Caco-2 (cell line): ENCODE data around the gene PCDHB8. TPM values are rescaled to one million over a fixed set of nuclear protein-coding genes. Genes with fewer than 3 reads are reported as not detected.
"Not testable (repeated sequence)": the region's sequence is repeated elsewhere in the genome, so short reads cannot be mapped to it uniquely, and the experiment has no call there.

ENCODE experiments used
- BruUV-seq: library from RNA; stranded (reverse); fragments of 400-500 nt; replicated peaks from 2 replicates; lab custom pipeline; 2021; lab: Mats Ljungman, UMichigan
- CTCF ChIA-PET: fragments of 300-600 bp; sonication (Branson Sonifier 250); formaldehyde crosslinking; loops from one replicate; lab custom pipeline; 2022; ENCODE audit warnings: antibody characterized with exemption; lab: Charles Lee
- POLR2A ChIA-PET: fragments of 300-600 bp; sonication (Branson Sonifier 250); formaldehyde crosslinking; loops from one replicate; lab custom pipeline; 2022; ENCODE audit warnings: antibody characterized with exemption; lab: Charles Lee
- DNase-seq, 2 experiments: peaks; one replicate each; pipeline versions ENCODE4 v3.0.0 to v3.0.0-alpha.2; 2020 to 2022
- H3K27me3 ChIP-seq: replicated peaks from 2 replicates; pipeline ENCODE4 v1.6.0; 2011; ENCODE audit warnings: low read length; ENCODE audit not compliant: control insufficient read depth, insufficient read depth
- H3K36me3 ChIP-seq: 2 replicates; pipeline ENCODE4 v1.5.1; 2011; ENCODE audit warnings: low read length; ENCODE audit not compliant: control insufficient read depth, insufficient read depth
- H3K4me1 ChIP-seq: fragments of 250-450 bp; sonication (Bioruptor Pico); 2 replicates; pipeline ENCODE4 v1.5.1; 2020; ENCODE audit warnings: mild to moderate bottlenecking
- H3K4me3 ChIP-seq: 2 replicates; pipeline ENCODE4 v1.5.1; 2011; ENCODE audit warnings: low read depth, mild to moderate bottlenecking, control low read depth, low read length
- H3K9me3 ChIP-seq: fragments of 250-450 bp; sonication (Bioruptor Pico); 2 replicates; pipeline ENCODE4 v1.5.1; 2020; ENCODE audit warnings: mild to moderate bottlenecking, moderate library complexity
- H3K27ac Mint-ChIP-seq: one replicate; pipeline ENCODE4 v1.8.0; 2022; ENCODE audit warnings: mixed read lengths; ENCODE audit not compliant: unreplicated experiment
- H3K27me3 Mint-ChIP-seq: one replicate; pipeline ENCODE4 v1.8.0; 2022; ENCODE audit warnings: mixed read lengths; ENCODE audit not compliant: insufficient read depth, unreplicated experiment
- H3K36me3 Mint-ChIP-seq: one replicate; pipeline ENCODE4 v1.8.0; 2022; ENCODE audit warnings: mild to moderate bottlenecking, mixed read lengths; ENCODE audit not compliant: insufficient read depth, unreplicated experiment
- H3K4me1 Mint-ChIP-seq: one replicate; pipeline ENCODE4 v1.8.0; 2022; ENCODE audit warnings: low read depth, mixed read lengths; ENCODE audit not compliant: unreplicated experiment
- H3K4me3 Mint-ChIP-seq: one replicate; pipeline ENCODE4 v1.8.0; 2022; ENCODE audit warnings: mild to moderate bottlenecking, moderate library complexity, mixed read lengths; ENCODE audit not compliant: unreplicated experiment
- H3K9me3 Mint-ChIP-seq: one replicate; pipeline ENCODE4 v1.8.0; 2022; ENCODE audit warnings: mixed read lengths; ENCODE audit not compliant: unreplicated experiment
- intact Hi-C: fragments of 100-400 bp; cut with micrococcal nuclease; formaldehyde crosslinking; loops from one replicate; pipeline ENCODE4 v1.10.0; 2022; ENCODE audit not compliant: unreplicated experiment
- total RNA-seq: library from RNA; stranded (reverse); gene quantifications from 2 replicates; pipeline ENCODE4 v1.2.3, GENCODE V29; 2022
- TF ChIP-seq, protein P1 (sequence below), 2 experiments: fragments of 200-600 bp in 1 of 2; IDR thresholded peaks; 1 replicate in 1 of 2; 2 replicates in 1 of 2; pipeline versions ENCODE4 v1.5.1 to v1.8.0; 2011 to 2022; ENCODE audit warnings: antibody characterized with exemption in 1 of 2, control low read depth in 1 of 2, inconsistent platforms in 1 of 2, low read depth in 1 of 2, low read length in 1 of 2, mild to moderate bottlenecking in 1 of 2, moderate library complexity in 1 of 2; ENCODE audit not compliant: insufficient read depth in 1 of 2, severe bottlenecking in 1 of 2, unreplicated experiment in 1 of 2

Gene PCDHB8
- total RNA-seq, 1 experiment from 2014 or later: not detected

- intact Hi-C loops: no loop called here
- Mint-ChIP-seq H3K4me3 (no peak within 1 kb of the TSS), H3K9me3 (peaks cover 44% of the 10 kb centered on the region), H3K36me3 (no peaks in the 10 kb centered on the region), H3K27ac (no peak within 1 kb of the TSS), H3K4me1 (no peaks in the 10 kb centered on the region), H3K27me3 (no peaks in the 10 kb centered on the region)
- ChIA-PET CTCF (no interaction called here), POLR2A (no interaction called here)
- Histone ChIP-seq H3K36me3 (no peaks in the 10 kb centered on the region), H3K4me1 (no peaks in the 10 kb centered on the region), H3K27me3 (no peaks in the 10 kb centered on the region), H3K4me3 (no peak within 1 kb of the TSS), H3K9me3 (no peaks in the 10 kb centered on the region)
- TF ChIP-seq, protein P1, sequence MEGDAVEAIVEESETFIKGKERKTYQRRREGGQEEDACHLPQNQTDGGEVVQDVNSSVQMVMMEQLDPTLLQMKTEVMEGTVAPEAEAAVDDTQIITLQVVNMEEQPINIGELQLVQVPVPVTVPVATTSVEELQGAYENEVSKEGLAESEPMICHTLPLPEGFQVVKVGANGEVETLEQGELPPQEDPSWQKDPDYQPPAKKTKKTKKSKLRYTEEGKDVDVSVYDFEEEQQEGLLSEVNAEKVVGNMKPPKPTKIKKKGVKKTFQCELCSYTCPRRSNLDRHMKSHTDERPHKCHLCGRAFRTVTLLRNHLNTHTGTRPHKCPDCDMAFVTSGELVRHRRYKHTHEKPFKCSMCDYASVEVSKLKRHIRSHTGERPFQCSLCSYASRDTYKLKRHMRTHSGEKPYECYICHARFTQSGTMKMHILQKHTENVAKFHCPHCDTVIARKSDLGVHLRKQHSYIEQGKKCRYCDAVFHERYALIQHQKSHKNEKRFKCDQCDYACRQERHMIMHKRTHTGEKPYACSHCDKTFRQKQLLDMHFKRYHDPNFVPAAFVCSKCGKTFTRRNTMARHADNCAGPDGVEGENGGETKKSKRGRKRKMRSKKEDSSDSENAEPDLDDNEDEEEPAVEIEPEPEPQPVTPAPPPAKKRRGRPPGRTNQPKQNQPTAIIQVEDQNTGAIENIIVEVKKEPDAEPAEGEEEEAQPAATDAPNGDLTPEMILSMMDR (IDR thresholded peaks at IDR 0.05; ENCODE audit: insufficient read depth in 1 of 2, low read depth in 1 of 2, low read length in 1 of 2, severe bottlenecking in 1 of 2, unreplicated experiment in 1 of 2): no peak
- BruUV-seq: no TSS peak
- DNase-seq: no peak
Observed at GRCh38 chr5:141149812-141150211, 27.8 kb upstream of the PCDHB8 start, which contains the start of gene PCDHB6. Gene PCDHB6, plus strand, starts transcription at chr5:141150057. Its CDS starts 201 bp downstream, at chr5:141150258.

GRCh38 chr5:141150224-141150992 is 27.2 kb upstream of the PCDHB8 start:
- H3K4me3 Mint-ChIP-seq: no peak overlapping the region
- no peak for DNase-seq
- H3K27ac Mint-ChIP-seq: no peak overlapping the region
- peaks cover 44% of the 10 kb centered on the region for H3K9me3 Mint-ChIP-seq
- H3K4me3 ChIP-seq: no peak overlapping the region
- H3K4me1 Mint-ChIP-seq: no peaks in the 10 kb centered on the region
- BruUV-seq: no TSS peak
- H3K27me3 Mint-ChIP-seq: no peaks in the 10 kb centered on the region
- H3K27me3 ChIP-seq: no peaks in the 10 kb centered on the region
- H3K36me3 Mint-ChIP-seq: no peaks in the 10 kb centered on the region
- intact Hi-C loops: no loop called here
- TF ChIP-seq, protein P1 (IDR thresholded peaks at IDR 0.05; ENCODE audit: insufficient read depth in 1 of 2, low read depth in 1 of 2, low read length in 1 of 2, severe bottlenecking in 1 of 2, unreplicated experiment in 1 of 2): no peak
- H3K9me3 ChIP-seq: no peaks in the 10 kb centered on the region
- POLR2A ChIA-PET: no interaction called here
- H3K4me1 ChIP-seq: no peaks in the 10 kb centered on the region
- CTCF ChIA-PET: no interaction called here
- no peaks in the 10 kb centered on the region for H3K36me3 ChIP-seq

DNA sequence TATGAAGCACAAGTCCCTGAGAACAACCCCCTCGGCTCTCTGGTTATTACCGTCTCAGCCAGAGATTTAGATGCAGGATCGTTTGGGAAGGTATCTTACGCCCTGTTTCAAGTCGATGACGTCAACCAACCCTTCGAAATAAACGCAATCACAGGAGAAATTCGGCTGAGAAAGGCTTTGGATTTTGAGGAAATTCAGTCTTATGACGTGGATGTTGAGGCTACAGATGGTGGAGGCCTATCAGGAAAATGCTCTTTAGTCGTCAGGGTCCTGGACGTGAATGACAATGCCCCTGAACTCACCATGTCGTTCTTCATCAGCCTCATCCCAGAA is 26.6 kb upstream of the PCDHB8 start:
- H3K27me3 ChIP-seq: no peaks in the 10 kb centered on the region
- no peaks in the 10 kb centered on the region for H3K4me1 ChIP-seq
- Mint-ChIP-seq H3K36me3 (no peaks in the 10 kb centered on the region), H3K27ac (no peak overlapping the region), H3K27me3 (no peaks in the 10 kb centered on the region), H3K4me3 (no peak overlapping the region), H3K9me3 (peaks cover 44% of the 10 kb centered on the region), H3K4me1 (no peaks in the 10 kb centered on the region)
- no TSS peak for BruUV-seq
- intact Hi-C loops: no loop called here
- no peak for DNase-seq
- 0 out of 2 replicates have a peak, but pooled peaks cover 4% of the 10 kb centered on the region for H3K9me3 ChIP-seq
- TF ChIP-seq, protein P1 (IDR thresholded peaks at IDR 0.05; ENCODE audit: insufficient read depth in 1 of 2, low read depth in 1 of 2, low read length in 1 of 2, severe bottlenecking in 1 of 2, unreplicated experiment in 1 of 2): no peak
- CTCF ChIA-PET: no interaction called here
- H3K4me3 ChIP-seq: no peak overlapping the region
- H3K36me3 ChIP-seq: no peaks in the 10 kb centered on the region
- POLR2A ChIA-PET: no interaction called here

GRCh38 chr5:141151632-141152031 is 26.0 kb upstream of the PCDHB8 start:
- BruUV-seq, DNase-seq, H3K4me3 ChIP-seq, CTCF ChIA-PET, H3K9me3 ChIP-seq, H3K36me3 ChIP-seq, H3K4me1 Mint-ChIP-seq, intact Hi-C loops, H3K27me3 Mint-ChIP-seq, H3K36me3 Mint-ChIP-seq, H3K27ac Mint-ChIP-seq, H3K4me3 Mint-ChIP-seq, POLR2A ChIA-PET, H3K27me3 ChIP-seq, H3K4me1 ChIP-seq: not testable (repeated sequence)
- H3K9me3 Mint-ChIP-seq: peaks cover 44% of the 10 kb centered on the region

- H3K36me3 Mint-ChIP-seq, H3K27me3 Mint-ChIP-seq, H3K4me3 Mint-ChIP-seq, H3K36me3 ChIP-seq, H3K27ac Mint-ChIP-seq, H3K4me3 ChIP-seq, POLR2A ChIA-PET, H3K27me3 ChIP-seq, H3K4me1 ChIP-seq, H3K4me1 Mint-ChIP-seq, CTCF ChIA-PET, DNase-seq, BruUV-seq, H3K9me3 ChIP-seq, intact Hi-C loops: not testable (repeated sequence)
- peaks cover 44% of the 10 kb centered on the region for H3K9me3 Mint-ChIP-seq
Observed at GRCh38 chr5:141152096-141152495, 25.5 kb upstream of the PCDHB8 start.
